Measurements from ENCODE around the gene FCHSD2.

The FCHSD2 gene

GRCh38 chr11:72831521-72832300 is 310.4 kb downstream of the FCHSD2 start:
- peak in 4 of 5 donors; percentile 27 to 53 (median 42) for DNase-seq

DNA sequence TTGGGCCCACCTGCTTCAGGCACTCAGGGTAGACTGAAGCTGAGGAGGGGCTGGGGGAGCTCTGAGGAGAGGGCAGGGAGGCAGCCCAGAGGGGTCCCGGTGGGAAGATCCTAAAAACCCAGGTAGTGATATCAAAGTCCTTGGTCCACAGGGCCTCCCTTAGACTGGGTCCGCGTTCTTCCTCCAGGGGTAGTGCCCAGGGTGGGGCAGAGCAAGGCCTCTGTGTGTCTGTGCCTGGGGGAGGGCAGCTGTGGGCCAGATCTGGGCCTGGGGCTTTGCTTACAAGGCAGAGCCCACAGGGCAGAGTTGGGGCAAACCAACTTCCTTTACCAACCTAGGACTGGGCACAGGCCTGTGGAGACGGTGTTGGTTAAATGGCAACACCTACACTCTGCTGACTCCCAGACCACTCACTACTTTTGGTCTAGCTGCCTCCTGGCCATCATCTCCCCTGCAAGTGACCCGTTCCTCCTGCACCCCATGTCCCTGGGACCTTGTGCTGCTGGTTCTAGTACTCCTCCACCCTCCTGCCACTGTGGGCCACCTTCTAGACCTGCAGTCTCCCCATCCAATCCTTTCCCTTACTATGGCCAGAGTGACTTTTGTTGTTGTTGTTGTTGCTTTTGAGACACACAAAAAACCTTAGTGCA is 312.1 kb downstream of the FCHSD2 start:
- DNase-seq = no peak

GRCh38 chr11:72829178-72829577 is 312.9 kb downstream of the FCHSD2 start:
- no peak for DNase-seq

GRCh38 chr11:72828692-72829101 is 313.4 kb downstream of the FCHSD2 start:
- DNase-seq = no peak

DNA sequence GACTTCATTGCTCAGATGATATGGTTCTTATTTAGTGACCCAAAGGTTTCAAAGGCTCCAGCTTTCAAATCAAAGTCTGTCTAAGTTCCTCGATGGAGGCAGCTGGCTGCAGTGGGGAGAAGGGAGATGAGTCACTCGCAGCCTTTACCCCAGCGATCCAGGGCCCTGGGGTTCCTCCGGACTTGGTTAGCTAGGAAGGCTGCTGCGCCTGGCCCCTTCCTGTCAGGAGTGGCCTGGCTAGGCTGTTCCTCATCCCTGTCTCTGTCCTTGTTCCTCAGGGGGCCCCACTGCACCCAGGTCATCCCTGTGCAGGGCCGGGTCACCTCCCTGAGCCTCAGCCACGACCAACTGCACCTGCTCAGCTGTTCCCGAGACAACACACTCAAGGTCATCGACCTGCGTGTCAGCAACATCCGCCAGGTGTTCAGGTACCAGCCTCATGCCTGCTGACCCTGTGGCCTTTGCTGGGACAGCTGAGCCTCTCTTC is 314.0 kb downstream of the FCHSD2 start:
- no peak for DNase-seq

DNA sequence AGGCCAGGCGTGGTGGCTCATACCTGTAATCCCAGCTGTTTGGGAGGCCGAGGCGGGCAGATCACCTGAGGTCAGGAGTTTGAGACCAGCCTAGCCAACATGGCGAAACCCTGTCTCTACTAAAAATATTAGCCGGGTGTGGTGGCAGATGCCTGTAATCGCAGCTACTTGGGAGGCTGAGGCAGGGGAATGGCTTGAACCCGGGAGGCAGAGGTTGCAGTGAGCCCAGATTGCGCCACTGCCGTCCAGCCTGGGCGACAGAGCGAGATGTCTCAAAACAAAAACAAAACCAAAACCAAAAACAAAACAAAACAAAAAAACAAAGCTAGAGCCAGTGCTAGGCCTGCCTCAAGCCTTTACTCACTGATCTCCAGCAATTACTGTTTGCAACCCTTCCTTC is 314.5 kb downstream of the FCHSD2 start:
- peak in 1 of 5 donors; percentile 52 for DNase-seq

GRCh38 chr11:72826942-72827480 is 315.1 kb downstream of the FCHSD2 start:
- no peak for DNase-seq

DNA sequence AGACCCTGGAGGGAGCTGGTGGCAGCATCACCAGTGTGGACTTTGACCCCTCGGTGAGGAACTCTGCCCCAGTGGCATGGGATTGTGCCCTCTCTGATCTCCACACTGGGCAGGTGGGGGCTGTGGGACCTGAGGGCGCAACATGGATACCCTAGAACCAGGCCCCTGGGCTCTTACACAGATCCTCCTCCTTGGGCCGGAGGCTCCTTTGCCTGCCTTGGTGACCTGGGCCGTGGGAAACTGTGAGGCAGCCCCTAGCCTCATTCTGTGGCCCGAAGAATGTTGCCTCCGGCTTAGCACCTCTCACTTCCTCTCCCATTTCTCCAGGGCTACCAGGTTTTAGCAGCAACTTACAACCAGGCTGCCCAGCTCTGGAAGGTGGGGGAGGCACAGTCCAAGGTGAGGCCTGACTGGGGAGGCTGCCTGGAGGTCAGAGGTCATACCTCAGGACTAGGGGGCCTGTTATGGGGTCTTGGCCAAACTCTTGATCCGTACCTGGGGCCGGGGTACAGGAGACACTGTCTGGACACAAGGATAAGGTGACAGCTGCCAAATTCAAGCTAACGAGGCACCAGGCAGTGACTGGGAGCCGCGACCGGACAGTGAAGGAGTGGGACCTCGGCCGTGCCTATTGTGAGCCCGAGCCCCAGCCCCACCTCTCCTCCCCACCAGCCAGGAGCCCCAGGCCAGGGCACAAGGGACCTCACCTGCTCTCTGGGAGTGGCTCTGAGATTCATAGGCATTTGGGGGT is 315.8 kb downstream of the FCHSD2 start:
- no peak for DNase-seq

DNA sequence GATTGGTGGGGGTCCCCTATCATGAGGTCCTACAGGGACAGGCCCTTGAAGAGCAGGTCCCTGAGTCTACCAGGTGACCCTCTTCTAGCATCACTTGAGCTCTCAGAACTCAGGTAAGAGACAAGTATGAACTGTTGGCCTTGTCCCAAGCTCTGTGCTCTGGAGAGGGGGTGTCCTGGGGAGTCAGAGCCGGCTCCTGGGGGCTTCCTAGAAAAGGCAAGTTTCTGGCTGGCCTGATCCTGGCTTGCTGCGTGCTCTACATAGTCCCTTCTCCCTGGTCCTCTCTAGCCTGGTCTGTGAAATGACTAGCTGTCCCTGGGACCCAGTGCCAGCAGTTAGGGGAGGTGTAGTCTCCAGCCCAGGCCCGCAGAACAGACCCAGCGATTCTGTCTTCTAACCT is 316.5 kb downstream of the FCHSD2 start:
- no peak for DNase-seq

DNA sequence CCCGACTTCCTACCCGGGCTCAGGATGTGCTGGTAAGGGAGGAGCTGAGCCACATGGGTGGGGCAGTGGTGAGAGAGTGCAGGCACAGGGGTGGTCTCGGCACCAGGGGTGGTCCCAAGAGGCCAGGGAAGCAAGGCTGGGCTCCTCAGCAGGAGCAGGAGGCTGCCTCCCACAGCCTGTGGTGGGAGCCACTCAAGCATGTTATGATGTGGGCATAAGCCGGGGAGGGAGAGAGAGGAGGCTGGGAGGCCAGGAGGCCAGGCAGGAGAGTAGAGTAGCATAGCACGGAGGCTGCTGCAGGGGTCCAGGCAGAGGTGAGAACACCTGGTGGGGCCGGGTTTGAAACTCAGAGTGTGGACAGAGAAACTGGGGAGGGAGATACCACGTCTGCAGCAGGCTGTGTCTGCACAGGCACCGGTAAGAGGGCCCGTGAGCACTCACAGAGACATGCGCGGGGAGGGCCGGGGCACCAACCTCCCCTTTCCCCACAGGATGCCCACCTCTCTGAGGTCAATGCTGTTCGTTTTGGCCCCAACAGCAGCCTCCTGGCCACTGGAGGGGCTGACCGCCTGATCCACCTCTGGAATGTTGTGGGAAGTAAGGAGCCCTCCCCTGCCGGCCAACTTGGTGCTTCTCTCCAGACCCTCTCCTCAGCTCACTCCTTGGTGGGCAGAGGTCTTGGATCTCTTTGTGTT is 317.2 kb downstream of the FCHSD2 start:
- DNase-seq = no peak

DNA sequence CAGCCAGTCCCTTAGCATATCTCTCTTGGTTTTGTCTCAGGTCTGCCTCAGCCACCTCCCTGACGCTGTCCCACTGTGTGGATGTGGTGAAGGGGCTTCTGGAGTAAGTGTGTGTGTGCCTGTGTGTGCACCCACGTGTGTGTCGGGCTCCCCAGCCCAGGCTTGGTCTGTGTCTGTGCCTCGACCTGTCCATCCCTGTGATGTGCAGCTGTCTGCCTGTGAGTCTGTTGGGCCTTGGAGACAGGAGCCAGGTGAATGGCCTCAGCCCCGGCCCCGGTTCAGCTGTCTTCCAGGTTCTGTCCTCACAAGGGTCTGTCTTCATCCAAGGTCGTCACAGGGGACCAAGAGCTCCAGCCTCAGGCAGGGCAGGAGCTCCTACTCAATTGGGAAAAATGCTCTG is 318.1 kb downstream of the FCHSD2 start:
- DNase-seq = no peak

DNA sequence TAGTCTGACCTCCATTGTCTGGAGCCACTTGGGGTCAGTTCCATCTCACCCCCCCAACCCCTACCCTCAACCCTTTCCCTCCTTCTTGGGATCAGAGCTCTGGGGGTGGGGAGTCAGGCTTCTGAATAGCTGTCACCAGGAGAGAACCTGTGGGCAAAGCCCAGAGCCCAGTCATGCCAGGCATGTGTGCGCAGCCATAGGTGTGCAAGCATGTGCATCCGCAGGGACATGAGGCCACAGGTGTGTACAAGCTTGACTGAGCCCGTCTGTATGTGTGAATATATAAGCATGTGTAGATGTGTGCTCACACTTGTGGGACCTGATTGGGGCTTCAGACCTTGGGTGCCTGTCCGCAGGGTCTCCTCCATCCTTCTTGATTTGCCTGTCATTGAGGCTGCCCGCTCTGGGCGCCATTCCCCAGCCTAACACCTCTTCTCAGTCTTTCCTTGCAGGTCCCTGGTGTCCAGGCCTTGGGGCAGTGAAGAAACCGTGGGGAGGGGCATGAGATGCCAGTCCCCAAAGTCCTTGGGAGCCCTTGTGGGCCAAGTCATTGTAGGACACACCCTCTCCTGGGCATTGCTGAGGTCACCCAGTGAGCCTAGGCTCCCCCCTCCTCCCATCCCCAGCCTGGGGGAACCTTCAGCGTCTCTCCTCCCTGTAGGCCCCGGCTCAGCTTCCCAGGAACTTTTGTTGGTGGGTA is 318.9 kb downstream of the FCHSD2 start:
- DNase-seq = no peak

GRCh38 chr11:72821920-72822799 is 320.0 kb downstream of the FCHSD2 start:
- peak; percentile 79 to 86 (median 83) for DNase-seq

- DNase-seq = no peak
Observed at GRCh38 chr11:72821221-72821919, 320.7 kb downstream of the FCHSD2 start.

GRCh38 chr11:72820439-72821139 is 321.5 kb downstream of the FCHSD2 start:
- no peak for DNase-seq

DNA sequence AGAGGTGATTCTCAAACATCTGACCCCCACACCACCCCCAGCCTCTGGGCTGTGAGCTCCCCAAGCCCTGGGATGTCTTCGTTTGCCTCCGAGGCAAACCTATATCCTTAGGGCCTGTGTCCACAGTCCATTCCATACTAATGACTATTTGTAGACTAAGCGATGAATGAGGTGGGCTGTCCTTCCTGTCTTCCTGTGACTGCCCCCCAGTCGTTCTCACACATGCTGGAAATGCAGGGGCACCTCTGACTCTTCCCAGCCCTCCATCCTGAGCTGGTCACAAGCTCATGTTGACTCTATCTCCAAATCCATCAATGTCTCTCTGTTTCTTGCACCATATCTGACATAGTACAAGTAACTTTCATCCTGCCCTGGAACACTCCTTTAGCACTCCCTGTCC is 323.1 kb downstream of the FCHSD2 start:
- DNase-seq = no peak

DNA sequence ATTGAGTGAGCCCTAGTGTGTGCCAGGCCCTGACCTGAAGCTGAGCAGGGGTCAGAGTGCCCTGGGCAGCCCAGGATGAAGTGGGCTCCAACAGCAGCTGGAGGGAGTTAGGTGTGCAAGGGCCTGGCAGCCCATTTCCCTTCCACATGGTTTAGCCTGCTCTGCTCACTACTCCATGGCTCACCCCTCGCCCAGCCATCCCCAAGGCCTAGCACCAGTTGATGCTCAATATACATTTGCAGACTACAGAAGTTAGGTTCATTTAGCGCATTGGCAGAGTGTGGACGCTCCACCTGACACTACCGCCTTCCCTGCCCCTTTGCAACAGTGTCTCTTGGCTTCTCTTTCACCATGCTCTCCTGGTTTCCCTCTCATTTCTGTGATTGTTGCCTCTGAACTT is 324.2 kb downstream of the FCHSD2 start:
- DNase-seq = no peak

- DNase-seq = no peak
Observed at GRCh38 chr11:72816404-72816990, 325.6 kb downstream of the FCHSD2 start.

GRCh38 chr11:72815110-72815618 is 327.0 kb downstream of the FCHSD2 start:
- DNase-seq = no peak
